ENCODE measurements around the gene LEPR. TPM values are rescaled to one million over a fixed set of nuclear protein-coding genes. Genes with fewer than 3 reads are reported as not detected.

Gene LEPR
- total RNA-seq, 1 donor from 2014 or later: 3.6 TPM

Other genes starting within 250 kb of the LEPR start
- gene DNAJC6, start 111.1 kb upstream of the LEPR start, total RNA-seq: 13.0 and 14.0 TPM in 2 replicates
- 41.4 and 41.9 TPM in 2 replicates for gene LEPROT, start within 50 bp of the LEPR start, total RNA-seq

Data from T-helper 1 cell treated with Interleukin-12 subunit alpha and Interleukin-12 subunit beta and Interleukin-4 antibody, amounts not matched to agents 30 ng/mL and 1 ng/mL, for 36 hours (primary cell).